HG03095 (cell line): ENCODE results near the gene MUC22.

Experiments used
- ATAC-seq: cut with Tn5 transposase; IDR thresholded peaks from one replicate; pipeline ENCODE4 v1.9.1; 2021; ENCODE audit warnings: moderate library complexity; ENCODE audit not compliant: unreplicated experiment

MUC22 gene

DNA sequence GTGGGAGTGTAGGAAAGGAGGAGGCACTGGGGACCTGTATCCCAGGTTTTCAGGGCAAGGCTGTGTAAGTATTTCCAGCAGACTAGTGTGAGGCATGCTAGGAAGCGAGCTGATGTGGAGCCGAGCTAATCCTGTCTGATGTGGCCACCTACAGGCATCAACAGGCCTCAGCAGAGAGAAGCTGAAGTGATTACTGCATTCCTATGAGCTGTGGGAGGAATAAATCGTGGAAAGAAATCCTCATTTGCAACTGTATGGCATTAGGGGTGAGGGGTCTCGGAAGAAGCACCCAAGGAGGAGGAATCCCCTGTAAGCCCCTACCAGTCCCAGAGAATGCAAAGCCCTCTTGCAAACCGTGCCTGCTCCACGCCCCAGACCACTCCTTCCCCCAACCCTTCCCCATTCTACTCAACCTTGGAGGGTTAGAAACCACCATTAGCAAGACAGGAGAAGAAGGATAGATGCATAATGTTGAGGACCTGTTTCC is 60.5 kb downstream of the MUC22 start:
- no peak for ATAC-seq

- ATAC-seq, result no peak
These were observed 64.1 kb downstream of the MUC22 start for GRCh38 chr6:31074401-31074800.

- no peak for ATAC-seq
These were observed 65.3 kb downstream of the MUC22 start for GRCh38 chr6:31075528-31075927.

GRCh38 chr6:31076611-31077010 is 66.3 kb downstream of the MUC22 start:
- ATAC-seq, result no peak

DNA sequence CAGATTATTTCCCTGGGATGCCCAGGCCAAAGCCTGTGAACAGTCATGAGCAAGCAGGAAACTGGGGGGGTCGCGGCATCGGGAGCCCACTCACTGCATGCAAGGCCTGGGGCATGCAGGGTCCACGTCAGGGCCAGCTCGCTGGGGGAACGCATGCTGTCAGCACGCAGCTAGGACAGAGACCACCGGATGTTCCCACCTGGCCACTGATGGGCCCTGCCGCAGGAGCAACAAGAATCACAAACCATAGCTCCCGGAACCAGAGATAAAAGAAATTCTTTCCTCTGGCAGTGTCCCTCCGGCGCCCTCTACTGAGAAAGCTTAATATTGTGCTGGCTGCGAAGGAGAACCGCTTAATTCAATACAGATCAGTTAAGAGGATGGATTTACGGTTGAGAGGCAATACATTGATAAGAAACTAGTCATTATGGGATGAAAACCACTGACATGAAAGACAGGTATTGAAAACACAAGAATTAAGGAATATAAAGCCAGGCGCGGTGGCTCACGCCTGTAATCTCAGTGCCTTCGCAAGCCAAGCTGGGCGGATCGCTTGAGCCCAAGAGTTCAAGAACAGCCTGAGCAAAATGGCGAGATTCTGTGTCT is 69.5 kb downstream of the MUC22 start:
- ATAC-seq, result no peak

- ATAC-seq, result no peak
These were observed 71.6 kb downstream of the MUC22 start for GRCh38 chr6:31081872-31082271.

DNA sequence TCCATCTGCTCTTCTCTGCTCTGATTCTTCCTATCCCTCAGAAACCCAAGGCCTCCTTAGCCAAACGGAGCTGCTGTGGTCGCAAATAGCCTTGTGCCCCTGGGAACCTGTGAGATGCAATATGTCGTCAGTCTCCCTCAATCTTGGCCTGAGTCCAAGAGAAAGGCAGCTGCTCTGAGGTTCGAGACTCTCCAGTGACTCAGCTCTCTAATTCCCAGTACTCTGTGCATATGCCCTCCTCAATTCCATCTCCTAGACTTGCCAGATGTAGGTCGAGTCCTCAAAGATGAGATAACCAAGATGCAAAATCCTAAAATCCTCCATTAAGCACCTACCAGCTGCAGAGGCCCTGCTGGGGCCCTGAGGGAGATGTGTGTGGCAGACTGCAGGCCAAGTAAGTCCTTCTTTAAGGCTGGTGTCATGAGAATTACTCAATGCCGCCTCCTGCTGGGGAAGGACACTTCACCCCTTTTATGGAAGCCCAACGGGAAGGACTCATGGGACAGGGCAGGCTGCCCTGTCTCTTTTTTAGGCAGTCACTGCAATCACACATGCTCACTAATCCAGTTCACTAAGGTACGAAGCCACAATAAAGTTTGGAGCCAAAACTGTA is 73.6 kb downstream of the MUC22 start:
- no peak for ATAC-seq
